GM23338 (cell line): ENCODE results near the gene ZNF534. TPM values are rescaled to one million over a fixed set of nuclear protein-coding genes. Genes with fewer than 3 reads are reported as not detected.

Experiments used
- ATAC-seq: fragments of 200-7000 bp; cut with Tn5 transposase; 3 replicates; pipeline ENCODE4 v1.9.1; 2020
- DNase-seq: peaks from one replicate; pipeline ENCODE4 v3.0.0-alpha.2; 2015; ENCODE audit warnings: low spot score
- H2AFZ ChIP-seq: fragments of 200-600 bp; sonication (generic); 2 replicates; pipeline ENCODE4 v1.8.0; 2016; ENCODE audit warnings: antibody characterized with exemption, mild to moderate bottlenecking, moderate library complexity
- H3F3A ChIP-seq: fragments of 200-600 bp; sonication (generic); replicated peaks from 2 replicates; pipeline ENCODE4 v1.8.0; 2017; ENCODE audit warnings: antibody characterized with exemption, mixed run types, low read depth
- H3K27ac ChIP-seq: fragments of 200-600 bp; sonication (generic); 2 replicates; pipeline ENCODE4 v1.6.1; 2016; ENCODE audit warnings: low read depth
- H3K27me3 ChIP-seq: fragments of 200-600 bp; sonication (generic); 2 replicates; pipeline ENCODE4 v1.8.0; 2016; ENCODE audit warnings: mild to moderate bottlenecking, mixed run types, moderate library complexity; ENCODE audit not compliant: insufficient read depth
- H3K36me3 ChIP-seq: fragments of 200-600 bp; sonication (generic); 2 replicates; pipeline ENCODE4 v1.8.0; 2016; ENCODE audit warnings: mild to moderate bottlenecking; ENCODE audit not compliant: insufficient read depth
- H3K4me1 ChIP-seq: fragments of 200-600 bp; sonication (generic); 2 replicates; pipeline ENCODE4 v1.8.0; 2016; ENCODE audit warnings: mild to moderate bottlenecking, moderate library complexity; ENCODE audit not compliant: insufficient read depth
- H3K4me2 ChIP-seq: fragments of 200-600 bp; sonication (generic); 2 replicates; pipeline ENCODE4 v1.7.1; 2017; ENCODE audit warnings: mixed run types
- H3K4me3 ChIP-seq: fragments of 200-600 bp; sonication (generic); 2 replicates; pipeline ENCODE4 v1.6.1; 2016; ENCODE audit warnings: mixed run types
- H3K79me2 ChIP-seq: fragments of 200-600 bp; sonication (generic); replicated peaks from 2 replicates; pipeline ENCODE4 v1.8.0; 2017; ENCODE audit warnings: mild to moderate bottlenecking; ENCODE audit not compliant: insufficient read depth
- H3K9me2 ChIP-seq: fragments of 200-600 bp; sonication (generic); 2 replicates; pipeline ENCODE4 v1.8.0; 2017; ENCODE audit not compliant: insufficient read depth
- H4K20me1 ChIP-seq: fragments of 200-600 bp; sonication (generic); replicated peaks from 2 replicates; pipeline ENCODE4 v1.8.0; 2017; ENCODE audit warnings: mild to moderate bottlenecking; ENCODE audit not compliant: insufficient read depth
- H3K27ac Mint-ChIP-seq: 2 replicates; pipeline ENCODE4 v1.8.0; 2020; ENCODE audit warnings: inconsistent platforms, mild to moderate bottlenecking, moderate library complexity, mixed read lengths
- H3K27me3 Mint-ChIP-seq: 3 replicates; pipeline ENCODE4 v1.8.0; 2022; ENCODE audit warnings: low read depth, mild to moderate bottlenecking, moderate library complexity, mixed read lengths, inconsistent platforms; ENCODE audit not compliant: insufficient read depth, poor library complexity
- H3K36me3 Mint-ChIP-seq: 3 replicates; pipeline ENCODE4 v1.8.0; 2021; ENCODE audit warnings: low read depth, mild to moderate bottlenecking, inconsistent platforms, moderate library complexity, mixed read lengths
- H3K4me1 Mint-ChIP-seq: 3 replicates; pipeline ENCODE4 v1.8.0; 2020; ENCODE audit warnings: mild to moderate bottlenecking, inconsistent platforms, mixed read lengths
- H3K4me3 Mint-ChIP-seq: 3 replicates; pipeline ENCODE4 v1.8.0; 2021; ENCODE audit warnings: moderate library complexity, mild to moderate bottlenecking, inconsistent platforms, mixed read lengths
- H3K9me3 Mint-ChIP-seq: 3 replicates; pipeline ENCODE4 v1.8.0; 2020; ENCODE audit warnings: moderate library complexity, mild to moderate bottlenecking, inconsistent platforms, mixed read lengths
- CREB1 ChIP-seq: fragments of 250-450 bp; sonication (Bioruptor Pico); IDR thresholded peaks from 2 replicates; pipeline ENCODE4 v1.5.0; 2020; ENCODE audit warnings: low read depth, mild to moderate bottlenecking, moderate library complexity
- EZH2 ChIP-seq: fragments of 200-600 bp; sonication (generic); IDR thresholded peaks from one replicate; pipeline ENCODE4 v1.8.0; 2017; ENCODE audit warnings: antibody characterized with exemption, mild to moderate bottlenecking, low read depth; ENCODE audit not compliant: unreplicated experiment
- EZH2phosphoT487 ChIP-seq: fragments of 200-600 bp; sonication (generic); IDR thresholded peaks from one replicate; pipeline ENCODE4 v1.8.1; 2018; ENCODE audit warnings: antibody characterized with exemption; ENCODE audit not compliant: unreplicated experiment
- REST ChIP-seq: IDR thresholded peaks from one replicate; pipeline ENCODE4 v1.6.1; 2018; ENCODE audit warnings: antibody characterized with exemption; ENCODE audit not compliant: unreplicated experiment
- ZNF331 ChIP-seq: fragments of 250-450 bp; sonication (Bioruptor Pico); IDR thresholded peaks from 2 replicates; pipeline ENCODE4 v1.5.0; 2020; ENCODE audit warnings: low read depth, mild to moderate bottlenecking, moderate library complexity
- polyA plus RNA-seq: library from polyadenylated mRNA; unstranded; fragments of >200 nt; fragmentation: Nextera tagmentation; extraction: Ambion mirVana; gene quantifications from 2 replicates; pipeline ENCODE4 v1.2.1, GENCODE V29; 2016
- total RNA-seq: library from RNA; depleted of rRNA; stranded (reverse); fragments of >200 nt; shearing (Covaris generic); gene quantifications from 2 replicates; pipeline ENCODE4 v1.2.3, GENCODE V29; 2014
- TF ChIP-seq, protein P1 (sequence below): fragments of 250-450 bp; sonication (Bioruptor Pico); IDR thresholded peaks from 2 replicates; pipeline ENCODE4 v1.5.0; 2020; ENCODE audit warnings: mild to moderate bottlenecking, moderate library complexity
- TF ChIP-seq, protein P2 (sequence below), 2 experiments: fragments of 200-600 bp in 1 of 2; sonication (generic) in 1 of 2; conservative IDR thresholded peaks; 2 replicates each; pipeline versions ENCODE4 v1.5.1 to v1.6.1; 2016 to 2017; ENCODE audit warnings: antibody characterized with exemption in 2 of 2, low read depth in 2 of 2, mild to moderate bottlenecking in 2 of 2, moderate library complexity in 1 of 2

ZNF534 gene
- total and polyA plus RNA-seq, 2 experiments from 2014 or later: 0.10 to 1.0 TPM

DNA sequence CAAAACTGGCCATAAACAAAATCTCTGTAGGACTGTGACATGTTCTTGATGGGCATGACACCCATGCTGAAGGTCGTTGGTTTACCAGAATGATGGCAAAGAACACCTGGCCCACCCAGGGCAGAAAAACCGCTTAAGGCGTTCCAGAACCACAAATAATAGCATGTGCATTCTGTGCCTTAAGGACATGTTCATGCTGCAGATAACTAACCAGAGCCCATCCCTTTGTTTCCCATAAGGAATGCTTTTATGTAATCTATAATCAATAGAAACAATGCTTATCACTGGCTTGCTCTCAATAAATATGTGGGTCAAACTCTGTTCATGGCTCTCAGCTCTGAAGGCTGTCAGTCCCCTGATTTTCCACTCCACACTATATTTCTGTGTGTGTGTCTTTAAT, 13.2 kb downstream of the ZNF534 start (continued):
- TF ChIP-seq, protein P1, sequence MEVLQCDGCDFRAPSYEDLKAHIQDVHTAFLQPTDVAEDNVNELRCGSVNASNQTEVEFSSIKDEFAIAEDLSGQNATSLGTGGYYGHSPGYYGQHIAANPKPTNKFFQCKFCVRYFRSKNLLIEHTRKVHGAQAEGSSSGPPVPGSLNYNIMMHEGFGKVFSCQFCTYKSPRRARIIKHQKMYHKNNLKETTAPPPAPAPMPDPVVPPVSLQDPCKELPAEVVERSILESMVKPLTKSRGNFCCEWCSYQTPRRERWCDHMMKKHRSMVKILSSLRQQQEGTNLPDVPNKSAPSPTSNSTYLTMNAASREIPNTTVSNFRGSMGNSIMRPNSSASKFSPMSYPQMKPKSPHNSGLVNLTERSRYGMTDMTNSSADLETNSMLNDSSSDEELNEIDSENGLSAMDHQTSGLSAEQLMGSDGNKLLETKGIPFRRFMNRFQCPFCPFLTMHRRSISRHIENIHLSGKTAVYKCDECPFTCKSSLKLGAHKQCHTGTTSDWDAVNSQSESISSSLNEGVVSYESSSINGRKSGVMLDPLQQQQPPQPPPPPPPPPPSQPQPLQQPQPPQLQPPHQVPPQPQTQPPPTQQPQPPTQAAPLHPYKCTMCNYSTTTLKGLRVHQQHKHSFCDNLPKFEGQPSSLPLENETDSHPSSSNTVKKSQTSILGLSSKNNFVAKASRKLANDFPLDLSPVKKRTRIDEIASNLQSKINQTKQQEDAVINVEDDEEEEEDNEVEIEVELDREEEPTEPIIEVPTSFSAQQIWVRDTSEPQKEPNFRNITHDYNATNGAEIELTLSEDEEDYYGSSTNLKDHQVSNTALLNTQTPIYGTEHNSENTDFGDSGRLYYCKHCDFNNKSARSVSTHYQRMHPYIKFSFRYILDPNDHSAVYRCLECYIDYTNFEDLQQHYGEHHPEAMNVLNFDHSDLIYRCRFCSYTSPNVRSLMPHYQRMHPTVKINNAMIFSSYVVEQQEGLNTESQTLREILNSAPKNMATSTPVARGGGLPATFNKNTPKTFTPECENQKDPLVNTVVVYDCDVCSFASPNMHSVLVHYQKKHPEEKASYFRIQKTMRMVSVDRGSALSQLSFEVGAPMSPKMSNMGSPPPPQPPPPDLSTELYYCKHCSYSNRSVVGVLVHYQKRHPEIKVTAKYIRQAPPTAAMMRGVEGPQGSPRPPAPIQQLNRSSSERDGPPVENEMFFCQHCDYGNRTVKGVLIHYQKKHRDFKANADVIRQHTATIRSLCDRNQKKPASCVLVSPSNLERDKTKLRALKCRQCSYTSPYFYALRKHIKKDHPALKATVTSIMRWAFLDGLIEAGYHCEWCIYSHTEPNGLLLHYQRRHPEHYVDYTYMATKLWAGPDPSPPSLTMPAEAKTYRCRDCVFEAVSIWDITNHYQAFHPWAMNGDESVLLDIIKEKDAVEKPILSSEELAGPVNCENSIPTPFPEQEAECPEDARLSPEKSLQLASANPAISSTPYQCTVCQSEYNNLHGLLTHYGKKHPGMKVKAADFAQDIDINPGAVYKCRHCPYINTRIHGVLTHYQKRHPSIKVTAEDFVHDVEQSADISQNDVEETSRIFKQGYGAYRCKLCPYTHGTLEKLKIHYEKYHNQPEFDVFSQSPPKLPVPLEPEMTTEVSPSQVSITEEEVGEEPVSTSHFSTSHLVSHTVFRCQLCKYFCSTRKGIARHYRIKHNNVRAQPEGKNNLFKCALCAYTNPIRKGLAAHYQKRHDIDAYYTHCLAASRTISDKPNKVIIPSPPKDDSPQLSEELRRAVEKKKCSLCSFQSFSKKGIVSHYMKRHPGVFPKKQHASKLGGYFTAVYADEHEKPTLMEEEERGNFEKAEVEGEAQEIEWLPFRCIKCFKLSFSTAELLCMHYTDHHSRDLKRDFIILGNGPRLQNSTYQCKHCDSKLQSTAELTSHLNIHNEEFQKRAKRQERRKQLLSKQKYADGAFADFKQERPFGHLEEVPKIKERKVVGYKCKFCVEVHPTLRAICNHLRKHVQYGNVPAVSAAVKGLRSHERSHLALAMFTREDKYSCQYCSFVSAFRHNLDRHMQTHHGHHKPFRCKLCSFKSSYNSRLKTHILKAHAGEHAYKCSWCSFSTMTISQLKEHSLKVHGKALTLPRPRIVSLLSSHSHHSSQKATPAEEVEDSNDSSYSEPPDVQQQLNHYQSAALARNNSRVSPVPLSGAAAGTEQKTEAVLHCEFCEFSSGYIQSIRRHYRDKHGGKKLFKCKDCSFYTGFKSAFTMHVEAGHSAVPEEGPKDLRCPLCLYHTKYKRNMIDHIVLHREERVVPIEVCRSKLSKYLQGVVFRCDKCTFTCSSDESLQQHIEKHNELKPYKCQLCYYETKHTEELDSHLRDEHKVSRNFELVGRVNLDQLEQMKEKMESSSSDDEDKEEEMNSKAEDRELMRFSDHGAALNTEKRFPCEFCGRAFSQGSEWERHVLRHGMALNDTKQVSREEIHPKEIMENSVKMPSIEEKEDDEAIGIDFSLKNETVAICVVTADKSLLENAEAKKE (CRISPR knock-in tag): no peak
- TF ChIP-seq CREB1 (CRISPR knock-in tag) (no peak), EZH2 (no peak), REST (no peak), EZH2phosphoT487 (no peak), ZNF331 (CRISPR knock-in tag) (no peak)

DNA sequence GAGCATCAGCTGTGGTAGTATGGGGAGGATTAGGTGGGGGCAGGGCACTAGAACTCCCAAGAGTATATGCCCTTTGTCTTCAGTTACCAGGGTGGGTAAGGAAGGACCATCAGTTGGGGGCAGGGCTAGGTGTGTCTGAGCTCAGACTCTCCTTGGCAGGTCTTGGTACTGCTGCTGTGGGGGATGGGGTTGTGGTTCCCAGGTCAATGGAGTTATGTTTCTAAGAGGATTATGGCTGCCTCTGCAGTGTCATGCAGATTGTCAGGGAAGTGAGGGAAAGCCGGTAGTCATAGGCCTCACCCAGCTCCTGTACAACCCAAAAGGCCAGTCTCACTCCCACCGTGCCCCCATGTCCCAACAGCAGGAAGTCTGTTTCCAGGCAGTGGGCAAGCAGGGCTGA, 15.6 kb downstream of the ZNF534 start:
- H3K9me3 Mint-ChIP-seq: peaks cover 90% of the 10 kb centered on the region
- ATAC-seq: no peak
- H3K9me2 ChIP-seq: no peaks in the 10 kb centered on the region

More for the DNA sequence above, 15.6 kb downstream of the ZNF534 start:
- Histone ChIP-seq H3K4me1 (no peaks in the 10 kb centered on the region), H3K27me3 (no peaks in the 10 kb centered on the region), H3K4me3 (no peak overlapping the region), H2AFZ (no peak overlapping the region), H3K27ac (no peak overlapping the region), H4K20me1 (no peaks in the 10 kb centered on the region), H3F3A (no peaks in the 10 kb centered on the region), H3K36me3 (no peaks in the 10 kb centered on the region), H3K4me2 (no peak overlapping the region), H3K79me2 (no peaks in the 10 kb centered on the region)
- Mint-ChIP-seq H3K27ac (no peak overlapping the region), H3K4me1 (no peaks in the 10 kb centered on the region), H3K4me3 (no peak overlapping the region), H3K27me3 (no peaks in the 10 kb centered on the region), H3K36me3 (peaks cover 20% of the 10 kb centered on the region)
- TF ChIP-seq REST (no peak), CREB1 (CRISPR knock-in tag) (no peak), EZH2 (no peak)
- TF ChIP-seq, protein P2, sequence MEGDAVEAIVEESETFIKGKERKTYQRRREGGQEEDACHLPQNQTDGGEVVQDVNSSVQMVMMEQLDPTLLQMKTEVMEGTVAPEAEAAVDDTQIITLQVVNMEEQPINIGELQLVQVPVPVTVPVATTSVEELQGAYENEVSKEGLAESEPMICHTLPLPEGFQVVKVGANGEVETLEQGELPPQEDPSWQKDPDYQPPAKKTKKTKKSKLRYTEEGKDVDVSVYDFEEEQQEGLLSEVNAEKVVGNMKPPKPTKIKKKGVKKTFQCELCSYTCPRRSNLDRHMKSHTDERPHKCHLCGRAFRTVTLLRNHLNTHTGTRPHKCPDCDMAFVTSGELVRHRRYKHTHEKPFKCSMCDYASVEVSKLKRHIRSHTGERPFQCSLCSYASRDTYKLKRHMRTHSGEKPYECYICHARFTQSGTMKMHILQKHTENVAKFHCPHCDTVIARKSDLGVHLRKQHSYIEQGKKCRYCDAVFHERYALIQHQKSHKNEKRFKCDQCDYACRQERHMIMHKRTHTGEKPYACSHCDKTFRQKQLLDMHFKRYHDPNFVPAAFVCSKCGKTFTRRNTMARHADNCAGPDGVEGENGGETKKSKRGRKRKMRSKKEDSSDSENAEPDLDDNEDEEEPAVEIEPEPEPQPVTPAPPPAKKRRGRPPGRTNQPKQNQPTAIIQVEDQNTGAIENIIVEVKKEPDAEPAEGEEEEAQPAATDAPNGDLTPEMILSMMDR (conservative IDR thresholded peaks at IDR 0.05; ENCODE audit: low read depth in 2 of 2): no peak
- DNase-seq: no peak
